ENCODE data around the gene ENPP7.
A peak's percentile ranks its signal among the peaks of the same experiment; 100 is the strongest.

The ENPP7 gene

GRCh38 chr17:79779084-79779529 lies 48.4 kb downstream of the ENPP7 start:
- H2AFZ ChIP-seq (ENCODE audit: low read length): no peak overlapping the region
- no peak for TF ChIP-seq EZH2phosphoT487 (IDR thresholded peaks at IDR 0.05; ENCODE audit: borderline replicate concordance)
- no peak for TF ChIP-seq CTCF (conservative IDR thresholded peaks at IDR 0.05; ENCODE audit: low read length)
- H3K9me3 ChIP-seq (ENCODE audit: insufficient read depth, low read depth, low read length): no peaks in the 10 kb centered on the region
- no peaks in the 10 kb centered on the region for H3K9me2 ChIP-seq (replicated peaks; ENCODE audit: low read depth, low read length)
- H3K9ac ChIP-seq (ENCODE audit: low read depth, low read length, poor library complexity, severe bottlenecking): peak overlapping the region; percentile 78
- H3K79me2 ChIP-seq (ENCODE audit: insufficient read depth, low read length): peaks cover 71% of the 10 kb centered on the region
- H4K20me1 ChIP-seq (ENCODE audit: insufficient read depth, low read length, poor library complexity, severe bottlenecking): peaks cover 54% of the 10 kb centered on the region
- H3K27me3 ChIP-seq (ENCODE audit: insufficient read depth, low read length, poor library complexity, severe bottlenecking): no peaks in the 10 kb centered on the region
- H3K36me3 ChIP-seq (ENCODE audit: insufficient read depth, low read length): peaks cover 19% of the 10 kb centered on the region; the same call in 1 of the 2 replicates
- H3K4me2 ChIP-seq (ENCODE audit: low read depth, low read length, poor library complexity, severe bottlenecking): peak overlapping the region; percentile 95
- H3K4me1 ChIP-seq (ENCODE audit: insufficient read depth, low read length, poor library complexity, severe bottlenecking): peaks cover 45% of the 10 kb centered on the region
- peak overlapping the region; percentile 80 for H3K4me3 ChIP-seq (ENCODE audit: low read length, poor library complexity, severe bottlenecking)
- peaks cover 2% of the 10 kb centered on the region; the same call in 1 of the 2 replicates for H3F3A ChIP-seq (ENCODE audit: low read depth)

- Histone ChIP-seq H3K9me2 (replicated peaks; ENCODE audit: low read depth, low read length) (no peaks in the 10 kb centered on the region), H3K9ac (ENCODE audit: low read depth, low read length, poor library complexity, severe bottlenecking) (peak overlapping the region; percentile 78), H3K4me1 (ENCODE audit: insufficient read depth, low read length, poor library complexity, severe bottlenecking) (peaks cover 45% of the 10 kb centered on the region), H3F3A (ENCODE audit: low read depth) (peaks cover 2% of the 10 kb centered on the region; the same call in 1 of the 2 replicates), H3K36me3 (ENCODE audit: insufficient read depth, low read length) (peaks cover 26% of the 10 kb centered on the region; the same call in 1 of the 2 replicates), H3K27me3 (ENCODE audit: insufficient read depth, low read length, poor library complexity, severe bottlenecking) (no peaks in the 10 kb centered on the region), H2AFZ (ENCODE audit: low read length) (no peak overlapping the region), H3K79me2 (ENCODE audit: insufficient read depth, low read length) (peaks cover 78% of the 10 kb centered on the region), H3K4me3 (ENCODE audit: low read length, poor library complexity, severe bottlenecking) (peak overlapping the region; percentile 80), H4K20me1 (ENCODE audit: insufficient read depth, low read length, poor library complexity, severe bottlenecking) (peaks cover 61% of the 10 kb centered on the region), H3K9me3 (ENCODE audit: insufficient read depth, low read depth, low read length) (no peaks in the 10 kb centered on the region), H3K4me2 (ENCODE audit: low read depth, low read length, poor library complexity, severe bottlenecking) (peak overlapping the region; percentile 95)
- TF ChIP-seq EZH2phosphoT487 (IDR thresholded peaks at IDR 0.05; ENCODE audit: borderline replicate concordance) (no peak), CTCF (conservative IDR thresholded peaks at IDR 0.05; ENCODE audit: low read length) (no peak)
Observed at GRCh38 chr17:79779661-79780365, 49.1 kb downstream of the ENPP7 start.

GRCh38 chr17:79781012-79781650 lies 50.4 kb downstream of the ENPP7 start:
- Histone ChIP-seq H3K9me3 (ENCODE audit: insufficient read depth, low read depth, low read length) (no peaks in the 10 kb centered on the region), H3K27me3 (ENCODE audit: insufficient read depth, low read length, poor library complexity, severe bottlenecking) (no peaks in the 10 kb centered on the region), H2AFZ (ENCODE audit: low read length) (no peak overlapping the region), H3K9me2 (replicated peaks; ENCODE audit: low read depth, low read length) (no peaks in the 10 kb centered on the region), H3K36me3 (ENCODE audit: insufficient read depth, low read length) (peaks cover 32% of the 10 kb centered on the region; the same call in 1 of the 2 replicates), H3K9ac (ENCODE audit: low read depth, low read length, poor library complexity, severe bottlenecking) (peak overlapping the region; percentile 78), H3K4me2 (ENCODE audit: low read depth, low read length, poor library complexity, severe bottlenecking) (peak overlapping the region; percentile 95), H3K79me2 (ENCODE audit: insufficient read depth, low read length) (peaks cover 91% of the 10 kb centered on the region), H3F3A (ENCODE audit: low read depth) (peaks cover 2% of the 10 kb centered on the region; the same call in 1 of the 2 replicates), H3K4me3 (ENCODE audit: low read length, poor library complexity, severe bottlenecking) (peak overlapping the region; percentile 80), H4K20me1 (ENCODE audit: insufficient read depth, low read length, poor library complexity, severe bottlenecking) (peaks cover 73% of the 10 kb centered on the region), H3K4me1 (ENCODE audit: insufficient read depth, low read length, poor library complexity, severe bottlenecking) (peaks cover 45% of the 10 kb centered on the region)
- no peak for TF ChIP-seq EZH2phosphoT487 (IDR thresholded peaks at IDR 0.05; ENCODE audit: borderline replicate concordance)
- no peak for TF ChIP-seq CTCF (conservative IDR thresholded peaks at IDR 0.05; ENCODE audit: low read length)
